Measurements from ENCODE around the gene ACTR8. TPM values are rescaled to one million over a fixed set of nuclear protein-coding genes. Genes with fewer than 3 reads are reported as not detected.

Gene ACTR8
- total RNA-seq, 2 experiments from 2014 or later = 29.8 to 29.9 TPM

- peaks cover 2% of the 10 kb centered on the region for H3K4me1 Mint-ChIP-seq
- H3K36me3 Mint-ChIP-seq = no peaks in the 10 kb centered on the region
- no peak overlapping the region for H3K27ac Mint-ChIP-seq
- no peaks in the 10 kb centered on the region for H3K9me3 Mint-ChIP-seq
- no peak for DNase-seq
- H3K27me3 Mint-ChIP-seq = peaks cover 6% of the 10 kb centered on the region
- no peak overlapping the region for H3K4me3 Mint-ChIP-seq
Observed at GRCh38 chr3:53817211-53817610, 64.7 kb downstream of the ACTR8 start.

Other genes starting within 250 kb of the ACTR8 start
- gene CHDH, start 35.7 kb downstream of the ACTR8 start, total RNA-seq = under 1 TPM; 0.08 to 0.10 TPM
- not detected for gene IL17RB, start 35.6 kb downstream of the ACTR8 start, total RNA-seq
- 10 to 100 TPM; 42.2 to 45.3 TPM for gene SELENOK, start 9.7 kb upstream of the ACTR8 start, total RNA-seq
- gene CACNA2D3, start 240.4 kb upstream of the ACTR8 start, total RNA-seq = not detected